COLO668 (cell line): ENCODE data around the gene CRIP2.

Experiments
- DNase-seq: peaks from one replicate; lab custom pipeline; 2025; ENCODE audit not compliant: unreplicated experiment; lab: John Stamatoyannopoulos, UW

The CRIP2 gene

GRCh38 chr14:105442834-105443233 is 31.8 kb upstream of the CRIP2 start:
- no peak for DNase-seq

- no peak for DNase-seq
These were observed 29.8 kb upstream of the CRIP2 start for GRCh38 chr14:105444859-105445258.

- DNase-seq: no peak
These were observed 29.3 kb upstream of the CRIP2 start for GRCh38 chr14:105445290-105445689.

GRCh38 chr14:105445901-105446845 is 28.4 kb upstream of the CRIP2 start:
- DNase-seq: no peak

GRCh38 chr14:105446971-105447370 is 27.6 kb upstream of the CRIP2 start:
- no peak for DNase-seq

GRCh38 chr14:105447651-105448640 is 26.7 kb upstream of the CRIP2 start:
- DNase-seq: no peak

GRCh38 chr14:105448706-105449111 is 25.9 kb upstream of the CRIP2 start:
- DNase-seq: peak; percentile 60

GRCh38 chr14:105449276-105450122 is 25.1 kb upstream of the CRIP2 start:
- no peak for DNase-seq

GRCh38 chr14:105450123-105450505 is 24.5 kb upstream of the CRIP2 start:
- DNase-seq: no peak

- DNase-seq: no peak
These were observed 23.5 kb upstream of the CRIP2 start for GRCh38 chr14:105450864-105451720.

- DNase-seq: no peak
These were observed 21.7 kb upstream of the CRIP2 start for GRCh38 chr14:105452963-105453362.

- DNase-seq: no peak
These were observed 20.8 kb upstream of the CRIP2 start for GRCh38 chr14:105453847-105454246.

GRCh38 chr14:105455086-105455640 is 19.5 kb upstream of the CRIP2 start:
- no peak for DNase-seq

- no peak for DNase-seq
These were observed 18.6 kb upstream of the CRIP2 start for GRCh38 chr14:105455766-105456660.

- no peak for DNase-seq
These were observed 17.6 kb upstream of the CRIP2 start for GRCh38 chr14:105456736-105457617.

GRCh38 chr14:105458010-105458409 is 16.6 kb upstream of the CRIP2 start:
- no peak for DNase-seq

- no peak for DNase-seq
These were observed 16.1 kb upstream of the CRIP2 start for GRCh38 chr14:105458571-105458970.
